GM19455 (cell line): Measurements from ENCODE around the gene TAF1A.

Experiments
- ATAC-seq: cut with Tn5 transposase; IDR thresholded peaks from one replicate; pipeline ENCODE4 v1.9.1; 2021; ENCODE audit not compliant: unreplicated experiment

Gene TAF1A

GRCh38 chr1:222539951-222540597 lies 49.7 kb downstream of the TAF1A start:
- ATAC-seq = no peak

- ATAC-seq = no peak
Observed at GRCh38 chr1:222535455-222535854, 54.3 kb downstream of the TAF1A start.

DNA sequence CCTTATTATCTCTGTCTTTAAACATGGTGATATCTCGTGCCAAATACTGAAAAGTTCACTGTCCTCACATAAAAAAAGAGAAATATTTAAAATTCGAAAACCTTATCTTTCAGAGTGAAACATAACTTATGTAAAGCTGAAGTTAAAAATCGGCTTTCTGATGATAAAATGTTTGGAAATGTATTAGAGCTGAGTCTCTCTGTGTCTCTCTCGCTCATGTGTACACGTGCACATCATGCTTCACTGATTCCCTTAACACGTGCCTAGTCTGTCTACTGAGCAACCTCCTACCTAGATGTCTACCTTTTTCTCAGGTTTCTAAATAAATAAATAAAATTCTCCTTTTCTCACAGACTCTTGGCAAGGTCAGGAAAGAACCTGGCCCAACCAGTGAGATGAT lies 58.9 kb downstream of the TAF1A start:
- no peak for ATAC-seq

GRCh38 chr1:222529916-222530315 lies 59.8 kb downstream of the TAF1A start:
- ATAC-seq = no peak

DNA sequence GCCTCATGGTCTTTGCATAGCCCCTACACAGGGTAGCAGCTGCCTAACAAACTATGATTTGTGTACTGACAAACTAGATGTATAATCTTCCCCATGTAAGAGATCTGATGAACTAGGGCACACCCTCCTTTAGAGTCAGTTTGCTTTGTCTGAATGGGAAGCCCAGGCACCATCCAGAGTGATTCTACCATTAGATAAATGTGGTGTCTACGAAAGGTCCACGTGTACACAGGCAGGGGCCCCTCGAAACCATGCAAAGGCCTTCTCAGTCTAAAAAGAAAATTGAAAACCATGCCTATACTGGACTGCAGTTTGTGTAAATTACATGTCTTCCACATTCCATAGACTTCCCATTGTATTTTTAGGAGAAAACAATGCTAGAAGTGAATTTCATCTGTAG lies 60.6 kb downstream of the TAF1A start:
- ATAC-seq = no peak

DNA sequence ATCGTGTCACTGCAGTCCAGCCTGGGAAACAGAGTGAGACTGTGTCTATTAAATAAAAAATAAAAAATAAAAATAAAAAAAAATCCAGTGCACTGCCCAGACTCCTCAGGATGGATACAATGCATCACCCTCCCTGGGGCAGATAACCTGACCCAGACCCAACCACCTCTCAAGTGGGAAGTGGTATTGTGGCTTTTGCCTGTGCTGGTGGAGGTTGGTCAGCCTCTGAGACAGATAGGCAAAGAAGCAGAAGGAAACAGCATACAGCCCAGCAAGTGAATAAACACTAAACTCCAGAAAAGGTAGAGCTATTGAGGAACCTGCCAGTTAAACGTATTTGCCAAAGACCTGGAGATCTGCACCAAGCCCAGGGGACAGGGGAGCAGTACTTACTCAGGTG lies 63.8 kb downstream of the TAF1A start:
- no peak for ATAC-seq

GRCh38 chr1:222523852-222524251 lies 65.9 kb downstream of the TAF1A start:
- ATAC-seq = no peak

- ATAC-seq = no peak
Observed at GRCh38 chr1:222522105-222522915, 67.4 kb downstream of the TAF1A start.

GRCh38 chr1:222521299-222522104 lies 68.2 kb downstream of the TAF1A start:
- ATAC-seq = no peak
